A673 (cell line): ENCODE results near the gene ADCY3. TPM values are rescaled to one million over a fixed set of nuclear protein-coding genes. Genes with fewer than 3 reads are reported as not detected.
A peak's percentile ranks its signal among the peaks of the same experiment; 100 is the strongest.

ENCODE experiments used
- BruUV-seq: library from RNA; stranded (reverse); fragments of 400-500 nt; replicated peaks from 2 replicates; lab custom pipeline; 2021; lab: Mats Ljungman, UMichigan
- CTCF ChIA-PET: fragments of 300-600 bp; sonication (Branson Sonifier 250); formaldehyde crosslinking; loops from one replicate; lab custom pipeline; 2022; ENCODE audit warnings: antibody characterized with exemption; lab: Charles Lee
- POLR2A ChIA-PET: fragments of 300-600 bp; sonication (Branson Sonifier 250); formaldehyde crosslinking; loops from one replicate; lab custom pipeline; 2022; ENCODE audit warnings: antibody characterized with exemption; ENCODE audit not compliant: low non-redundant PET; lab: Charles Lee
- DNase-seq: peaks from one replicate; pipeline ENCODE4 v3.0.0-alpha.2; 2015; ENCODE audit warnings: low spot score
- H3K27ac ChIP-seq: fragments of 200-600 bp; sonication (generic); 2 replicates; pipeline ENCODE4 v1.5.1; 2016; ENCODE audit warnings: mixed run types, low read depth, mild to moderate bottlenecking, mixed read lengths, antibody characterized with exemption, low read length; ENCODE audit not compliant: poor library complexity, severe bottlenecking
- H3K27me3 ChIP-seq: fragments of 200-600 bp; sonication (generic); replicated peaks from 2 replicates; pipeline ENCODE4 v1.6.1; 2017; ENCODE audit warnings: mixed run types, low read depth, mild to moderate bottlenecking, mixed read lengths, antibody characterized with exemption, low read length; ENCODE audit not compliant: insufficient read depth, poor library complexity
- H3K36me3 ChIP-seq: fragments of 200-600 bp; sonication (generic); 2 replicates; pipeline ENCODE4 v1.6.1; 2016; ENCODE audit warnings: mixed run types, mild to moderate bottlenecking, mixed read lengths, antibody characterized with exemption, low read length; ENCODE audit not compliant: insufficient read depth, poor library complexity, severe bottlenecking
- H3K4me1 ChIP-seq: fragments of 200-600 bp; sonication (generic); 2 replicates; pipeline ENCODE4 v1.6.1; 2017; ENCODE audit warnings: mixed run types, mild to moderate bottlenecking, mixed read lengths, antibody characterized with exemption, low read length; ENCODE audit not compliant: insufficient read depth, poor library complexity, severe bottlenecking
- H3K4me3 ChIP-seq: fragments of 200-600 bp; sonication (generic); 2 replicates; pipeline ENCODE4 v1.5.1; 2016; ENCODE audit warnings: low read depth, mixed run types, mild to moderate bottlenecking, mixed read lengths, low read length; ENCODE audit not compliant: poor library complexity, severe bottlenecking
- H3K9me3 ChIP-seq: fragments of 200-600 bp; sonication (generic); 2 replicates; pipeline ENCODE4 v1.6.1; 2016; ENCODE audit warnings: mixed run types, low read depth, mild to moderate bottlenecking, mixed read lengths, antibody characterized with exemption, low read length; ENCODE audit not compliant: poor library complexity, severe bottlenecking
- CTCF ChIP-seq: fragments of 300-800, 200-600 bp; sonication (generic); conservative IDR thresholded peaks from 2 replicates; pipeline ENCODE4 v1.5.1; 2017; ENCODE audit warnings: low read depth, mild to moderate bottlenecking, antibody characterized with exemption, low read length, moderate library complexity, mixed read lengths
- EZH2 ChIP-seq: fragments of 200-600 bp; sonication (generic); IDR thresholded peaks from 2 replicates; pipeline ENCODE4 v1.6.1; 2017; ENCODE audit warnings: borderline replicate concordance, low read depth, mild to moderate bottlenecking, mixed read lengths, antibody characterized with exemption, low read length; ENCODE audit not compliant: poor library complexity, severe bottlenecking
- intact Hi-C: fragments of 100-400 bp; cut with micrococcal nuclease; formaldehyde crosslinking; loops from one replicate; pipeline ENCODE4 v1.10.0; 2022; ENCODE audit not compliant: unreplicated experiment
- total RNA-seq: library from RNA; stranded (reverse); gene quantifications from 2 replicates; pipeline ENCODE4 v1.2.3, GENCODE V29; 2021

The ADCY3 gene
- total RNA-seq, 1 experiment from 2014 or later, result 42.2 TPM

- no peak for TF ChIP-seq EZH2
- TF ChIP-seq CTCF, result no peak
- Histone ChIP-seq H3K9me3 (no peaks in the 10 kb centered on the region), H3K4me3 (no peak overlapping the region), H3K27ac (no peak overlapping the region), H3K4me1 (no peaks in the 10 kb centered on the region), H3K36me3 (peaks cover 31% of the 10 kb centered on the region), H3K27me3 (no peaks in the 10 kb centered on the region)
- BruUV-seq, result no TSS peak
- CTCF ChIA-PET, result no interaction called here
- POLR2A ChIA-PET, result no interaction called here
- no peak for DNase-seq
- intact Hi-C loops, result loop anchor here (10.0 kb wide), 1 partner anchor 329 kb away; the partner anchor contains the start of gene NCOA1
These were observed 95.9 kb downstream of the ADCY3 start for GRCh38 chr2:24824071-24824588.

- H3K27ac ChIP-seq, result peak overlapping the region; percentile 35
- no peak for TF ChIP-seq CTCF
- no peak for TF ChIP-seq EZH2
- no peak overlapping the region for H3K4me3 ChIP-seq
- POLR2A ChIA-PET, result no interaction called here
- H3K36me3 ChIP-seq, result peaks cover 51% of the 10 kb centered on the region
- CTCF ChIA-PET, result interaction anchor here (0.6 to 0.7 kb wide), 2 partner anchors 209 to 918 kb away, joined by 3 read pairs; no protein-coding TSS in a partner anchor
- no TSS peak for BruUV-seq
- intact Hi-C loops, result loop anchor here (10.0 kb wide), 1 partner anchor 327 kb away; the partner anchor contains the start of gene NCOA1
- H3K27me3 ChIP-seq, result no peaks in the 10 kb centered on the region
- peak; percentile 61 for DNase-seq
- H3K9me3 ChIP-seq, result no peaks in the 10 kb centered on the region
- no peaks in the 10 kb centered on the region for H3K4me1 ChIP-seq
These were observed 97.9 kb downstream of the ADCY3 start for GRCh38 chr2:24822049-24822706.

DNA sequence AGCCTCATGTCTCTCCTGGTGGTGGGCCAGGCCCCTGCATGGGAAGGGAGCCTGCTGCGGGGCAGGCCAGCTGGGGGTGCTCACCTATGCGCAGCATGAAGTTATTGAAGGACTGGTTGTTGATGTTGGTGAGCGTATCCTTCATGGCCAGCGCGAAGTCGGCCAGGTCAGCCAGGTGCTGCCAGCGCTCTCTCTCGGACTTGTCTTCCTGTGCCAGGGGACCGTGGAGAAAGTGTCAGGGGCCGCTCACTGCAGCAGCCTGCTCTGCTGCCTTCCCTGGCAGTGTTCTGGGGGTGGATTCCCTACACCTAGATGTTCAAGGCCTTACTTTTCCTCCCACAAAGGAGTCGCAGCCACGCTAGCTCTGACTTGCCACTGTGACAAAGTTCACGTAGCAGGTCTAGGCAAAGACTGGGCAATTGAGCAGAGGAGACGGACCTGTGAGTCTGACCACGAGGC lies 98.6 kb downstream of the ADCY3 start:
- H3K9me3 ChIP-seq, result no peaks in the 10 kb centered on the region
- peak overlapping the region; percentile 35 for H3K27ac ChIP-seq
- BruUV-seq, result no TSS peak
- TF ChIP-seq EZH2 (no peak), CTCF (no peak)
- POLR2A ChIA-PET, result no interaction called here
- CTCF ChIA-PET, result interaction anchor here (0.6 to 0.7 kb wide), 2 partner anchors 209 to 919 kb away, joined by 3 read pairs; no protein-coding TSS in a partner anchor
- no peak overlapping the region for H3K4me3 ChIP-seq
- no peak for DNase-seq
- intact Hi-C loops, result loop anchor here (10.0 kb wide), 1 partner anchor 327 kb away; the partner anchor contains the start of gene NCOA1
- peaks cover 58% of the 10 kb centered on the region for H3K36me3 ChIP-seq
- H3K27me3 ChIP-seq, result no peaks in the 10 kb centered on the region
- no peaks in the 10 kb centered on the region for H3K4me1 ChIP-seq
